ENCODE data around the gene RNF17. TPM values are rescaled to one million over a fixed set of nuclear protein-coding genes. Genes with fewer than 3 reads are reported as not detected.
"Not testable (repeated sequence)": the region's sequence is repeated elsewhere in the genome, so short reads cannot be mapped to it uniquely, and the experiment has no call there.

Gene RNF17
- total and polyA plus RNA-seq, 4 donors: 0.06 to 0.44 (median 0.18) TPM

- Histone ChIP-seq H3K27ac (ENCODE audit: low read depth, low read length) (no peak overlapping the region), H3K27me3 (ENCODE audit: control insufficient read depth, insufficient read depth, low read length) (no peaks in the 10 kb centered on the region), H3K4me1 (ENCODE audit: control insufficient read depth, insufficient read depth, low read length) (no peaks in the 10 kb centered on the region), H3K9me3 (ENCODE audit: control insufficient read depth, insufficient read depth, low read length) (no peaks in the 10 kb centered on the region), H3K36me3 (ENCODE audit: control insufficient read depth, insufficient read depth, low read length) (no peaks in the 10 kb centered on the region), H3K4me3 (ENCODE audit: low read depth, low read length) (no peak overlapping the region)
- 93% methylated on average over 10 of the region's 15 CpGs for WGBS (ENCODE audit: insufficient coverage)
- DNase-seq (ENCODE audit: low read depth in 4 of 6, low spot score in 6 of 6): no peak
These were observed 284 bp downstream of the RNF17 start for GRCh38 chr13:24764276-24764630.

DNA sequence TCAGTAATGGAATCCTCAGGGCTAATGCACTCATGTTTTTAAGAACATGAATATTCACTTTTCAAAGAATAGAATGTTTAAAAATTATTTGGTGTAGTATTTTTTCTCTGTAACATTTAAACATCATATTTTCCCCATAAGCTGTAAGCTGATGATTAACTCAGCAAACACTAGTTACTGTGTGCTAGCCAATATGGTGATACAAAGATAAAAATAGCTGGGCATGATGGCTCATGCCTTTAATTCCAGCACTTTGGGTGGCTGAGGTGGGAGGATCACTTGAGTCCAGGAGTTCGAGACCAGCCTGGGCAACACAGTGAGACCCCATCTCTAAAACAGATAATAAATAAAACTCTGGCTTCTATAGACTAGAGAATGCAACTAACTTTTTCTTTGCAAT lies 13.2 kb downstream of the RNF17 start:
- WGBS (ENCODE audit: insufficient coverage): no CpG with 5 or more reads among the region's 1 CpG
- Histone ChIP-seq H3K9me3 (ENCODE audit: control insufficient read depth, insufficient read depth, low read length) (no peaks in the 10 kb centered on the region), H3K4me3 (ENCODE audit: low read depth, low read length) (no peak overlapping the region), H3K4me1 (ENCODE audit: control insufficient read depth, insufficient read depth, low read length) (no peaks in the 10 kb centered on the region), H3K27ac (ENCODE audit: low read depth, low read length) (no peak overlapping the region), H3K36me3 (ENCODE audit: control insufficient read depth, insufficient read depth, low read length) (no peaks in the 10 kb centered on the region), H3K27me3 (ENCODE audit: control insufficient read depth, insufficient read depth, low read length) (no peaks in the 10 kb centered on the region)
- no peak for DNase-seq (ENCODE audit: low read depth in 4 of 6, low spot score in 6 of 6)

GRCh38 chr13:24784319-24784718 lies 20.4 kb downstream of the RNF17 start:
- Histone ChIP-seq H3K27me3 (ENCODE audit: control insufficient read depth, insufficient read depth, low read length) (no peaks in the 10 kb centered on the region), H3K4me1 (ENCODE audit: control insufficient read depth, insufficient read depth, low read length) (no peaks in the 10 kb centered on the region), H3K9me3 (ENCODE audit: control insufficient read depth, insufficient read depth, low read length) (peaks cover 2% of the 10 kb centered on the region), H3K36me3 (ENCODE audit: control insufficient read depth, insufficient read depth, low read length) (no peaks in the 10 kb centered on the region), H3K4me3 (ENCODE audit: low read depth, low read length) (no peak overlapping the region), H3K27ac (ENCODE audit: low read depth, low read length) (no peak overlapping the region)
- WGBS (ENCODE audit: insufficient coverage): 20% methylated on average over 1 of the region's 1 CpG
- DNase-seq (ENCODE audit: low read depth in 4 of 6, low spot score in 6 of 6): no peak

GRCh38 chr13:24788538-24788937 lies 24.6 kb downstream of the RNF17 start:
- Histone ChIP-seq H3K27ac (ENCODE audit: low read depth, low read length) (no peak overlapping the region), H3K36me3 (ENCODE audit: control insufficient read depth, insufficient read depth, low read length) (no peaks in the 10 kb centered on the region), H3K4me1 (ENCODE audit: control insufficient read depth, insufficient read depth, low read length) (no peaks in the 10 kb centered on the region), H3K4me3 (ENCODE audit: low read depth, low read length) (no peak overlapping the region), H3K27me3 (ENCODE audit: control insufficient read depth, insufficient read depth, low read length) (no peaks in the 10 kb centered on the region), H3K9me3 (ENCODE audit: control insufficient read depth, insufficient read depth, low read length) (peaks cover 2% of the 10 kb centered on the region)
- DNase-seq (ENCODE audit: low read depth in 4 of 6, low spot score in 6 of 6): no peak
- 60% methylated on average over 1 of the region's 3 CpGs for WGBS (ENCODE audit: insufficient coverage)

DNA sequence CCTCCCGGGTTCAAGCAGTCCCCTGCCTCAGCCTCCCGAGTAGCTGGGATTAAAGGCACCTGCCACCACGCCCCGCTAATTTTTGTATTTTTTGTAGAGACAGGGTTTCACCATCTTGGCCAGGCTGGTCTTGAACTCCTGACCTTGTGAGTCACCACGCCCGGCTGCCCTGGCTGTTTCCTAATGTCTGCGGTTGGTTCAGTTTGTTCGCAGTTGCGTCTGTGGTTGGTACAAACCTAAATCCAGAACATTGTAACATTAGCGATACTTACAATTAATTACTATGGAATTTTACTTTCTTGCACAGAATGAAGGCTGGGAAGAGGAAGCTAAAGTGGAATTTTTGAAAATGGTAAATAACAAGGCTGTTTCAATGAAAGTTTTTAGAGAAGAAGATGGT lies 38.1 kb downstream of the RNF17 start:
- Histone ChIP-seq H3K27ac (ENCODE audit: low read depth, low read length) (no peak overlapping the region), H3K36me3 (ENCODE audit: control insufficient read depth, insufficient read depth, low read length) (no peaks in the 10 kb centered on the region), H3K9me3 (ENCODE audit: control insufficient read depth, insufficient read depth, low read length) (no peaks in the 10 kb centered on the region), H3K4me3 (ENCODE audit: low read depth, low read length) (no peak overlapping the region), H3K27me3 (ENCODE audit: control insufficient read depth, insufficient read depth, low read length) (no peaks in the 10 kb centered on the region), H3K4me1 (ENCODE audit: control insufficient read depth, insufficient read depth, low read length) (no peaks in the 10 kb centered on the region)
- WGBS (ENCODE audit: insufficient coverage): 91% methylated on average over 6 of the region's 10 CpGs
- DNase-seq (ENCODE audit: low read depth in 4 of 6, low spot score in 6 of 6): no peak

GRCh38 chr13:24821207-24821606 lies 57.2 kb downstream of the RNF17 start:
- no peak for DNase-seq (ENCODE audit: low read depth in 4 of 6, low spot score in 6 of 6)
- no peaks in the 10 kb centered on the region for H3K4me1 ChIP-seq (ENCODE audit: control insufficient read depth, insufficient read depth, low read length)
- no peak overlapping the region for H3K27ac ChIP-seq (ENCODE audit: low read depth, low read length)
- H3K27me3 ChIP-seq (ENCODE audit: control insufficient read depth, insufficient read depth, low read length): no peaks in the 10 kb centered on the region
- WGBS (ENCODE audit: insufficient coverage): 100% methylated on average over 1 of the region's 2 CpGs
- H3K36me3 ChIP-seq (ENCODE audit: control insufficient read depth, insufficient read depth, low read length): no peaks in the 10 kb centered on the region
- no peak overlapping the region for H3K4me3 ChIP-seq (ENCODE audit: low read depth, low read length)
- H3K9me3 ChIP-seq (ENCODE audit: control insufficient read depth, insufficient read depth, low read length): no peaks in the 10 kb centered on the region

GRCh38 chr13:24822640-24823039 lies 58.7 kb downstream of the RNF17 start:
- no peak overlapping the region for H3K27ac ChIP-seq (ENCODE audit: low read depth, low read length)
- DNase-seq (ENCODE audit: low read depth in 4 of 6, low spot score in 6 of 6): no peak
- no peaks in the 10 kb centered on the region for H3K36me3 ChIP-seq (ENCODE audit: control insufficient read depth, insufficient read depth, low read length)
- no peaks in the 10 kb centered on the region for H3K9me3 ChIP-seq (ENCODE audit: control insufficient read depth, insufficient read depth, low read length)
- WGBS (ENCODE audit: insufficient coverage): no CpG with 5 or more reads among the region's 5 CpGs
- no peak overlapping the region for H3K4me3 ChIP-seq (ENCODE audit: low read depth, low read length)
- H3K27me3 ChIP-seq (ENCODE audit: control insufficient read depth, insufficient read depth, low read length): no peaks in the 10 kb centered on the region
- no peaks in the 10 kb centered on the region for H3K4me1 ChIP-seq (ENCODE audit: control insufficient read depth, insufficient read depth, low read length)

DNA sequence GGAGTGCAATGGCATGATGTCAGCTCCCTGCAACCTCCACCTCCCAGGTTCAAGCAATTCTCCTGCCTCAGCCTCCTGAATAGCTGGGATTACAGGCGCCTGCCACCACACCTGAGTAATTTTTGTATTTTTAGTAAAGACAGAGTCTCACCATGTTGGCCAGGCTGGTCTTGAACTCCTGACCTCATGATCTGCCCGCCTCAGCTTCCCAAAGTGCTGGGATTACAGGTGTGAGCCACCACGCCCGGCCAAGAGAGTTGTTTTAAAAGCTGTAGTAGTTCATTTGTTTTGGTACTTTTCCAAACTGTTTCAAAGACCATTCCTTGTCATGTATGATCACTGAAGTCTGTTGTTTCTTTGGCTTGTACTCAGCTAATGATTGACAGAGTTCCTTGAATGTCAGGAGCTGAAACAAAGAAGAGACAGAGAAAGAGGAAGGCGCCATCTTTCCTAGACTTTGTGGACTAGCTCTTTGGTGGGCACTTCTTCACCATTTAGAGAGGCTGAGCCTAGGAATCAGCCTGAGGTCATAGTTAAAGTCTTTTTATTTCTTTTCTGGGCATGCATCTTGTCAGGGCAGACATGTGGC lies 59.2 kb downstream of the RNF17 start:
- not testable (repeated sequence) for H3K4me1 ChIP-seq (ENCODE audit: control insufficient read depth, insufficient read depth, low read length); H3K36me3 ChIP-seq (ENCODE audit: control insufficient read depth, insufficient read depth, low read length); H3K27ac ChIP-seq (ENCODE audit: low read depth, low read length); H3K9me3 ChIP-seq (ENCODE audit: control insufficient read depth, insufficient read depth, low read length); H3K27me3 ChIP-seq (ENCODE audit: control insufficient read depth, insufficient read depth, low read length); H3K4me3 ChIP-seq (ENCODE audit: low read depth, low read length); DNase-seq (ENCODE audit: low read depth in 4 of 6, low spot score in 6 of 6)
- 100% methylated on average over 2 of the region's 5 CpGs for WGBS (ENCODE audit: insufficient coverage)

- no peak for DNase-seq (ENCODE audit: low read depth in 4 of 6, low spot score in 6 of 6)
- no peaks in the 10 kb centered on the region for H3K27me3 ChIP-seq (ENCODE audit: control insufficient read depth, insufficient read depth, low read length)
- H3K9me3 ChIP-seq (ENCODE audit: control insufficient read depth, insufficient read depth, low read length): no peaks in the 10 kb centered on the region
- H3K4me1 ChIP-seq (ENCODE audit: control insufficient read depth, insufficient read depth, low read length): no peaks in the 10 kb centered on the region
- H3K4me3 ChIP-seq (ENCODE audit: low read depth, low read length): no peak overlapping the region
- no peaks in the 10 kb centered on the region for H3K36me3 ChIP-seq (ENCODE audit: control insufficient read depth, insufficient read depth, low read length)
- no peak overlapping the region for H3K27ac ChIP-seq (ENCODE audit: low read depth, low read length)
- no CpG with 5 or more reads among the region's 1 CpG for WGBS (ENCODE audit: insufficient coverage)
These were observed 63.8 kb downstream of the RNF17 start for GRCh38 chr13:24827799-24828198.

DNA sequence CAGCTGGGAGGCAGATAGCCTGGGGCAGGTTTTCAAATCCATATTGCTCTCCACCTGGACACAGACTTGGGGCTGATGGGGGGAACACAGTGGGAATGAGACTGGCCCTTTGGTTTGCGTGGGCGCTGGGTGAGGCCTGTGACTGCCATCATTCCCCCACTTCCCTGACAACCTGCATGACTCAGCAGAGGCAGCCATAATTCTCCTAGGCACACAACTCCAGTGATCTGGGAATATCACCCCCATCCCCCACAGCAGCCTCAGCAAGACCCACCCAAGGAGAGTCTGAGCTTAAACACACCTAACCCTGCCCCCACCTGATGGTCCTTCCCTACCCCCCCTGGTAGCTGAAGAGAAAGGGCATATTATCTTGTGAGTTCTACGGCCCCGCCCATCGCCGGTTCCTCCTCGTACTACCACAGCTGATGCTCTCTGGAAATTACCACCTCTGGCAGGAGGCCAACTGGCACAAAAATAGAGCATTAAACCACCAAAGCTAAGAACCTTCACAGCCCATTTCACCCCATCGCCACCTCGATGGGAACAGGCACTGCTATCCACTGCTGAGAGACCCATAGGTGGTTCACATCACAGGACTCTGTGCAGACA lies 71.0 kb downstream of the RNF17 start:
- Histone ChIP-seq H3K27ac (ENCODE audit: low read depth, low read length) (no peak overlapping the region), H3K4me3 (ENCODE audit: low read depth, low read length) (no peak overlapping the region), H3K36me3 (ENCODE audit: control insufficient read depth, insufficient read depth, low read length) (no peaks in the 10 kb centered on the region), H3K27me3 (ENCODE audit: control insufficient read depth, insufficient read depth, low read length) (no peaks in the 10 kb centered on the region), H3K9me3 (ENCODE audit: control insufficient read depth, insufficient read depth, low read length) (no peaks in the 10 kb centered on the region), H3K4me1 (ENCODE audit: control insufficient read depth, insufficient read depth, low read length) (no peaks in the 10 kb centered on the region)
- DNase-seq (ENCODE audit: low read depth in 4 of 6, low spot score in 6 of 6): peak in 1 of 6 donors; percentile 29
- WGBS (ENCODE audit: insufficient coverage): 81% methylated on average over 8 of the region's 9 CpGs
